Stromal cell of bone marrow (primary cell): ENCODE results near the gene ZC3H11A.
A peak's percentile ranks its signal among the peaks of the same experiment; 100 is the strongest.
"Not testable (repeated sequence)": the region's sequence is repeated elsewhere in the genome, so short reads cannot be mapped to it uniquely, and the experiment has no call there.

Source experiments
- DNase-seq: peaks from one replicate; pipeline ENCODE4 v3.0.0-alpha.2; 2012; ENCODE audit warnings: low read depth

Gene ZC3H11A

DNA sequence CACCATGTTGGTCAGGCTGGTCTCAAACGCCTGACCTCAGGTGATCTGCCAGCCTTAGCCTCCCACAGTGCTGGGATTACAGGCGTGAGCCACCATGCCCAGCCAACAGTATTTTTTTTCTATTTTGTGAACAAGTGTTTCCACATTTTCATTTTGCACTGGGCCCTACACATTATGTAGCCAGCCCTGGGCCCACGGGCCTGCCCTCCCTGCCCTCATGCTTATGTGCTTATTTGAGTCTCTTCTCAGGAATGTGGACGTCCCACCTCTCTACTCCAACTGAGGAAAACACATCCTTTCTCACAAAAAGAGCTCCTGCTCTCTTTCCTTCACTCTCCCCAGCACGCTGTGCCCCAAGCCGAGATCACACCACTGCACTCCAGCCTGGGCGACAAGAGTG lies 13.5 kb upstream of the ZC3H11A start:
- DNase-seq, result no peak

DNA sequence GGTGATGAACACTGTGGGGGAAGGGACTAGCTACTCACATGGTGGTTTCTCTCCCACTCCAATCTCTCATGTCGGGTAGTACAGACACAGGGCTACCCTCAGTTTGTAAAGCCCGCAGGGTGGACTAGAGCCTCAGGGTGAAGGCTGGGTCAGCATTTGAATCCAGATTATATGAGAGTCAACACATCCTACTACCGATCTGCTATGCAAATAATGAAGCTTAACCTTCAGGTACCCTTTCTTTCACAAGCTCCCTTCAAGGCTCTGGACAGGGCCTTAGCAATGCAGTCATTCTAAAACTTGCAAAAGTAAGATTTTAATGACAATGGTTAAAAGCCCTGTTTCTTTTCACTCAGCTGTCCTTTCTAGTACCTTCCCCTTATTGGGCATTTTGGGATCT lies 5.5 kb upstream of the ZC3H11A start:
- DNase-seq, result no peak

DNA sequence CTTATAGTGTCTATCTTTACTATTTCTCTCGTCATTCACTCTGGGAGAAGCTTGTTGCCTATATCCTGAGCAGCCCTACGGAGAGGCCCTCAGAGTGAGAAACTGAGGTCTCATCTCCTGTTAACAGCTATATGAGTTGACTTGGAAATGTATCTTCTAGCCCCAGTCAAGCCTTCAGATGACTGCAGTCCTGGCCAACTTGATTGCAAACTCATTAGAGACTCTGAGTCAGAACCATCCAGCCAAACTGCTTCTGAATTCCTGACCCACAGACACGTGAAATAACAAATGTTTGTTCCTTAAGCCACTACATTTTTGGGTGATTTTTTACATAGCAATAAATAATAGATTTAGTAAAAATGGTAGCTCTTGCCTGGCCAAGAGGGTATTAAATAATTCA lies 3.9 kb upstream of the ZC3H11A start:
- DNase-seq, result no peak

DNA sequence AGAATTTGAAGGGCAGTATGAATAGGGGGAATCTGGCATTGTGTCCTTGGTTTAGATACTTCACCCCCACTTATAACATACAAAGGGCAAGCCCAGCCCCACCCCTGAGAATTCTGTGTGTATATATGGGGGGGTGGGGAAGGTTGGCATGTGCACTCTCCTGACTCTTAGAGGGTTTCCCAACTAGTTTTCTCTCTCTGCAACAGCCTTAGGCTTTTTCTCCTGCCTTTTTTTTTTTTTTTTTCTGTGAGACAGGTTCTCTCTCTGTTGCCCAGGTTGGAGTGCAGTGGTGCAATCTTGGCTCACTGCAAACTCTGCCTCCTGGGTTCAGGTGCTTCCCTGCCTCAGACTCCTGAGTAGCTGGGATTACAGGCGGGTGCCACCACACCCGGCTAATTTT lies 2.9 kb upstream of the ZC3H11A start:
- DNase-seq, result no peak

DNA sequence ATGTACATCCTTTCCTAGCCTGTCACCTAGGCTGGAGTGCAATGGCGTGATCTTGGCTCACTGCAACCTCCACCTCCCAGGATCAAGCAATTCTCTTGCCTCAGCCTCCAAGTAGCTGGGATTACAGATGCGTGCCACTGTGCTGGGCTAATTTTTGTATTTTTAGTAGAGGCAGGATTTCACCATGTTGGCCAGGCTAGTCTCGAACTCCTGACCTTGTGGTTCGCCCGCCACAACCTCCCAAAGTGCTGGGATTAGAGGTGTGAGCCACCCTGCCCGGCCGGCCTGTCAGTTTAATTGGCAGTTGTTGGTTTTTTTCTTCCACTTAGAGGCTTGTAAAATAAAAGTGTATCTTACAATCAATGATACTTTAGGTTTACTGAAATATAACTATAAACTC lies 1.9 kb upstream of the ZC3H11A start:
- not testable (repeated sequence) for DNase-seq

DNA sequence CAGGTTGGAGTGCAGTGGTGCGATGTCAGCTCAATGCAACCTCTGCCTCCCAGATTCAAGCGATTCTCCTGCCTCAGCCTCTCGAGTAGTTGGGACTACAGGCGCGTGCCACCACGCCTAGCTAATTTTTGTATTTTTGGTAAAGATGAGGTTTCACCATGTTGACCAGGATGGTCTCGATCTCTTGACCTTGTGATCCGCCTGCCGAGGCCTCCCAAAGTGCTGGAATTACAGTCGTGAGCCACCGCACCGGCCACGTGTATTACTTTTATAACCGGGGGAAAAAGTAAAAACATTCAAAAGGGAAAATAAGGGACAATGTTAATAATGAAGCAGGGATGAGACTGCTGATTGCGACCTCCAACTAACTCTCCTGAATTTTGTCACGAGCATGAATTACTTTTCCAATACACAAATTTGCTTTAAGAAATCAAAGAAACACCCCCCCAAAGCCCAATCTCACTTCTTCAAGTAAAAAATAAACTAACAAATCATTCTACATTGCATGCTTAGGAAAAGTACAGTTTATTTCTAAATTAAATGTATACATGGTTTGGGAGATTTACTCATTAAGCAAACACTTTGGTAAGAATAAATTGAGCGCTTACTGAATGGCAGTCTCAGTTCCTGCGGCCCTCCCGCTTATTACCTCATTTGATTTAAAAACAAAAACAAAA lies 521 bp upstream of the ZC3H11A start:
- no peak for DNase-seq

DNA sequence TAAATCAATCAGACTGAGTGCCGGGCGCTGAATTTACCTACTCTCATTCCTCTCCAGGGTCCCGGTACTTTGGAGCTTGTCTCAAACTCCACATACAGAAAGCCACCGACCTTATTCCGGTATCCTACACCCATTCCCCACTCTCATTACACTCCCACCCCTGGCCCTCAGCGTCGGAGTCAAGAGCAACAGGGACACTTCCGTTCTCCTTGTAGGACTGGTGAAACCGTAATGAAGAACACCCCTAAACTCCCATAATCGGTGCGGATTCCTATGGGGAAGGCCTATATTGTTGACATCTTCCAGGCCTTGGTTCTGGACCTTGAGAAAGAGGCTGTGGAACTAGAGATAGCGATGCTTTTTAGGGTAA lies 798 bp downstream of the ZC3H11A start:
- no peak for DNase-seq

DNA sequence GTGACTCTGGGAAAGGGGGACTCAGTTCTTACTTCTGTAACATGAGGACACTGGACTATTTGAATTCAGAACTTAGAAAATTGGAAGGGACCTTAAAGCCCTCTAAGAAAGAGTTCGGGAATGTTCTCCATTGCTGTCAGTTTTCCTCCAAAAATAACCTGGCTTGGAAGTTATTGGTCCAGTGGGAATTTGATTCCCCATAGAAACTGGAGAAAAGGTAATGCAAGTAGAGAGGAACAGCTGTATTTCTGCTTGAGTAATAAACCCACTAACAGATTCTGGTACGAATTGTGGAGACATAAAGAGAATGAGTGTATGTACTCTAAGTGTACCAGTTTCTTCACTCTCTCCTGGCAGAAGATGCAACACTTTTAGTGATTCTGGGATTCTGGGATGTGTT lies 1.8 kb downstream of the ZC3H11A start:
- DNase-seq, result no peak

DNA sequence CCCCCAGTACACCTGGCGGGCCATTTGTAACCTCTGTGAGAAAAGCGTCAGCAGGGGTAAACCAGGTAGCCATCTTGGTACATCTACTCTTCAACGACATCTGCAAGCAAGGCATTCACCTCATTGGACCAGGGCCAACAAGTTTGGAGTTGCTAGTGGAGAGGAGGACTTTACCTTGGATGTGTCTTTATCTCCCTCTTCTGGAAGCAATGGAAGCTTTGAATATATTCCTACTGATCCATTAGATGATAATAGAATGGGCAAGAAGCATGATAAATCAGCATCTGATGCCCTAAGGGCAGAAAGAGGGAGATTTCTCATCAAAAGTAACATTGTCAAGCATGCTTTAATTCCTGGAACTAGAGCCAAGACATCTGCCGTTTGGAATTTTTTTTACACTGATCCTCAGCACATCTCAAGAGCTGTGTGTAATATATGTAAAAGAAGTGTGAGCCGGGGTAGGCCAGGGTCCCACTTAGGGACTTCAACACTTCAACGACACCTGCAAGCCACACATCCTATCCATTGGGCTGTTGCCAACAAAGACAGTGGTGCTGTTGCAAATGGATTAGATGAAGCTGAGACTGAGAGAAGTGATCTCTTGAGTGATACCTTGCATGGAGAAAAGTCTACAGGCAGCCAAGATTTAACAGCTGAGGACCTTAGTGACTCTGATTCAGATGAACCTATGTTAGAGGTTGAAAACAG lies 2.7 kb downstream of the ZC3H11A start:
- no peak for DNase-seq

DNA sequence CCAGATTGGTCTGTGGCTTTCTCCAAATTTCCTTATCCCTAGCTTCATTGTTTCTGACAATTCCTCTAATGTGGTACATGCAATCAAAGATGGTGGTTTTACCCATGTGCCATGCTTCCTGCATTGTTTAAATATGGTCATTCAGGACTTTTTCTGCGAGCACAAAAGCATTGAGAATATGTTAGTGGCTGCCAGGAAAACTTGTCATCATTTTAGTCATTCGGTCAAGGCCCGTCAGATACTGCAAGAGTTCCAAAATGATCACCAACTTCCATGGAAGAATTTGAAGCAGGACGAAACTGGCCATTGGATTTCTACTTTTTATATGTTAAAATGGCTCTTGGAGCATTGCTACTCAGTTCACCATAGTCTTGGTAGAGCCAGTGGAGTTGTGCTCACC lies 3.7 kb downstream of the ZC3H11A start:
- DNase-seq, result peak; percentile 14

DNA sequence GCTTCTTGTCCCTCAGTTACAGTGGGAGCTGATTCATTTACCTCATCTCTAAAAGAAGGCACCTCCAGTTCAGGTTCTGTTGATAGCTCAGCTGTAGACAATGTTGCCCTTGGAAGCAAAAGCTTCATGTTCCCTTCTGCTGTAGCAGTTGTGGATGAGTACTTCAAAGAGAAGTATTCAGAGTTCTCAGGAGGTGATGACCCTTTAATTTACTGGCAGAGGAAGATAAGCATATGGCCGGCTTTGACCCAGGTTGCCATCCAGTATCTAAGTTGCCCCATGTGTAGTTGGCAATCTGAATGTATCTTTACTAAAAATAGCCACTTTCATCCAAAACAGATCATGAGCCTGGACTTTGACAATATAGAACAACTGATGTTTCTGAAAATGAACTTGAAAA lies 4.5 kb downstream of the ZC3H11A start:
- DNase-seq, result no peak

DNA sequence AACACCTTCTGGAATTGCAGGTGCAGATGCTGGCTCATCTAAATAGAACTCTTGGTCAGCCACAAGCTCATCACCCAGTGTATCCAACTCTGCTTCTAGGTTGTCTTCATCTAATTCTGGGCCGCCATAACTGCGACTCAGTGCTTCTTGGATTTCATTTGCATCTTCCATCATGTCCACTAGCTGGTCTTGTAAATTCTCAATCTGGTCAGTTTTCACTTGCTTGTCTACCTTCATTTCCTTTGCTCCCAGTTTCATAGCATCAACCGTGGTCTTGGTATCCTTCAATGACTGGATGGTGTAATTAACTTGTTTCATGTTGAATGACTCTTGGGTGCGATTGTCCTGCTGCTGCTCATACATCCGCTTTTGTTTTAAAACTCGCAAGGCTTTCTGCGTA lies 10.3 kb downstream of the ZC3H11A start:
- DNase-seq, result no peak

DNA sequence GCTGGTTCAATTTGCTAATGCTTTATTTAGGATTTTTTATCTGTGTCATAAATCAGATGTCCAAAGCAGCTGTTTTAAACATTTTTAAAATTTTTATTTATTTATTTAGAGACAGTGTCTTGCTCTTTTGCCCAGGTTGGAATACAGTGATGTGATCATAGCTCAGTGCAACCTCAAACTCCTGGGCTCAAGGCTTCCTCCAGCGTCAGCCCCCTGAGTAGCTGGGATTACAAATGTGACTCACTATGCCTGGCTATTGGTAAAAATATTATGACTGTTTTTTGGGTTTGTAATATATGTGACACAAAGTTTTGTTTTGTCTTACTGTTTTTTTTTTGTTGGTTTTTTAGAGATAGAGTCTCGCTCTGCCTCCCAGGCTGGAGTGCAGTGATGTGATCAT lies 11.8 kb downstream of the ZC3H11A start:
- DNase-seq, result peak; percentile 70

DNA sequence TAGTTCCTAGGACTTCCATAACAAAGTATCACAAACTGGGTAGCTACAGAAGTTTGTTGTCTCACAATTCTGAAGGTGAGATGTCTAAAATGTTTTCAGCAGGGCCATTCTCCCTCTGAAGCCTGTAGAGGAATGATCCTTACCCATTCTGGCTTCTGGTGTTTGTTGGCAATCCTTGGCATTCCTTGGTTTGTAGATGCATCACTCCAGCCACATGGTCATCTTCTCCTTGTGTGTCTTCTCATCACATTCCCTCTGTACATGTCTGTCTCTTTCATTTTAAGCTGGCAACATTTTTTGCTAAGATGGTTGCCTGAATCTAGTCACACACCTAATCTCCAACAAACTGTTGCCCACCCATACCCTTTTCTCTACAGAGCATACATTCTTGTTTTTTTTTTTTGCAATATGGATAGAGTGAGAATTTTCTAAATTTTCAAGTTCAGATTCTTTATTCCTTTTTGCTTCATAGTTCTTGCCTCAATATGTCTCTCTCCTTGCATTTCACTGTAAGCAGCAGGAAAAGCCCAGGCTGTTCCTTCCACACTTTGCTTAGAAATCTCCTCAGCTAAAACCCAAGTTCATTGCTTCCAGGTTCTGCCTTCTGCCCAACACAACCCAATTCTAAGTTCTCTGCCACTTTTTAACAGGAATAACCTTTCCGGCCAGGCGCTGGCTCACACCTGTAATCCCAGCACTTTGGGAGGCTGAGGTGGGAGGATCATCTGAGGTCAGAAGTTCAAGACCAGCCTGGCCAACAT lies 18.3 kb downstream of the ZC3H11A start:
- DNase-seq, result no peak

DNA sequence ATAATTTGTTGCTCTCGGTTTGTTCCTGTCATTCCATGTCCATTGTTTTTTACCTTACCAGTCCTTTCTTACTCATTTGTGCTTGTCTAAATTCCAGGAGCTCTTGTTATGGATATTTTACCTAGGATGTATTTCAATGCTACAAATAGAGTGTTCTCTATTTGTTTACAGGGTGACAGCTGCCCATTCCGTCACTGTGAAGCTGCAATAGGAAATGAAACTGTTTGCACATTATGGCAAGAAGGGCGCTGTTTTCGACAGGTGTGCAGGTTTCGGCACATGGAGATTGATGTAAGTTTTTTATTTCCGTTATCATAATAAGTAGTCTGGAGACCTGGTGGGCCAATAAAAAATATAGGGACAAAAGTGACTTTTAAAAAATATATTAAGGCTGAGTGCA lies 23.0 kb downstream of the ZC3H11A start:
- DNase-seq, result no peak

DNA sequence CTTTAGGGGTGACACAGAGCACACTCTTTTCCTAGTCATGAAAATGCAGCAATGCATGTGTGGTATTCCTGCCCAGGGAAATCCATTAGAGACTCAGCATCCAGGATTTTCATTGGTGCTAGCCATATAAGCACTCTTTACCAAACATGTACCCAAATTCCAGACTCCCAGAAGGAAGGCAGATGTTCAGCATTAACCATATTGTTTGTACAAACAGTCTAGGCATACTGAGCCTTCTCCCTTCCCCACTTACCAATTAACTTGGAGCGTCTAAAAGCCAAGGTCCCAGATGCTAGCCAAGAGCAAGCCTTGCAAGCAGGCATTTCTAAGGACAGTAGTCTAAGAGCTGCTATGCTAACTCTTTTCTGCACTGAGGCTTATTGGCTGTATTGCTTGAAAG lies 27.9 kb downstream of the ZC3H11A start:
- no peak for DNase-seq

DNA sequence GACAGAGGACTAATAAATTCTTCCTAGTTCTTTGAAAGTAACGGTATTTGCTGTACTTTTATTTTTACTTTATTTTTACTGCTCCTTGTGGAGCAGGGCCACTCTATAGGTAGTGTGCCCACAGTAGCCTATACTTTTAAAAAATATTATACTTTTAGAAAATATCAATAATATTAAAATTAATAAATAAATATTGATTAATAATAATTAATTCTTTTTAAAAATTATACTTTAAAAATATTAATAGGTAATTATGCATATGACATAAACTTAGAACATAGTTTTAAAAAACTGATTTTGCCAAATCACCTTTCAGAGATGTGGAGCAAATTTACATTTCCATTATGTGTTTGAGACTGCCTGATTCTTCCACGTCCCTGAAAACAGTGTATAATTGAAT lies 30.8 kb downstream of the ZC3H11A start:
- DNase-seq, result no peak

DNA sequence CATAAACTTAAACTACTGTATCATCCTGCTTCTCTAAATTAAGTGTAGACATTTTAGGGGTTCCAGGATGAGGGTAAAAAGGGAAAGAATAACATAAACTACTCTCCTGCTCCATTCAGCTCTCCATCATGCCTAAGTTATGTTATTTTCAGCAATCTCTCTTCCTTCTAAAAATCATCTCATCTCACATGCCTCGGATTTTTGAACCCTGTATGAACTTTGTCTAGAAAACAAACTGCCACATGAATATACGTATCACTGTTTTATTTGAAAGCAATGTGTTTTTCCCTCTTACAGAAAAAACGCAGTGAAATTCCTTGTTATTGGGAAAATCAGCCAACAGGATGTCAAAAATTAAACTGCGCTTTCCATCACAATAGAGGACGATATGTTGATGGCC lies 32.6 kb downstream of the ZC3H11A start:
- no peak for DNase-seq

DNA sequence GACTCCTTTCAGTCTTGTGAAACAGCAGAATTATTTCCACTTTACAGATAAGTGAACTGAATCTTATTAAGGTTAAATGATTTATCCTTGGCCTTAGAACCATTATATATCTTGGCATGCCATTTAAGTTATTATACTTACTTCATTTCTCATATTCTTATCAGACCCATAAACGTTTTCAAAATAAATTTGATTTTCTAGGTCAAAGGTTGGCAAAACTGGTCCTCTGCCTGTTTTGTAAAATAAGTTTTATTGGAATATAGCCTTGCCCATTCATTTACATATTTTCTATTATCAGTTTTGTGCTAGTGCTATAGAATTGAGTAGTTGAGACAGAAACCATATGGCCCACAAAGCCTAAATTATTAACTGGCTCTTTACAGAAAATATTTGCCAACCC lies 33.1 kb downstream of the ZC3H11A start:
- no peak for DNase-seq

DNA sequence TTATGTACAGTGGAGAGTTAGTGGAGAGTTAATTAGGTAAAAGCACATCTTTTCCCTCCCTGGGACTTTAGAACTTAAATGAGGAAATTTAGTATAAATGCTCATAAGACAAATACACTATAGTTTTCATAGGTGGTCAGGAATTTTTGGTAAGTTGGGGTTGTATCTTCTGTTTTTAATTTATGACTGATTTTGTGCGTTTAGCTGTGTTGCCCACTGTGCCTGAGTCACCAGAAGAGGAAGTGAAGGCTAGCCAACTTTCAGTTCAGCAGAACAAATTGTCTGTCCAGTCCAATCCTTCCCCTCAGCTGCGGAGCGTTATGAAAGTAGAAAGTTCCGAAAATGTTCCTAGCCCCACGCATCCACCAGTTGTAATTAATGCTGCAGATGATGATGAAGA lies 33.8 kb downstream of the ZC3H11A start:
- DNase-seq, result not testable (repeated sequence)

DNA sequence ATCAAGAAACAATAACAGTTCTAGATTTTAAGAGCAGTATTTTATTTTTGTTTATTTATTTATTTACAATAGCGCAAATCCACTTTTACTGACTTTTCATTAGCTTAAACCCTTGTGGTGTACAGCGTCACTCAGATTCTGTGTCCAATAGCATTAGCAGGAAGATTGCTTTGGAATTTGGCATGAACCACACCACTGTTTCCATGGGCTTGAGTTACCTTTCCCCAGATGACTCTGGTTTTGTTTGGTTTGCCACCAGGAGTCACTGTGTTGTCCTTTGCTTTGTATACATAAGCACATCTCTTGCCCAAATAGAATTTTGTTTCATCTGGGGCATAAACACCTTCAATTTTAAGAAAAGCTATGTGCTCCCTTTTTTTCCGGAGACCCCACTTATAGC lies 40.1 kb downstream of the ZC3H11A start:
- no peak for DNase-seq

DNA sequence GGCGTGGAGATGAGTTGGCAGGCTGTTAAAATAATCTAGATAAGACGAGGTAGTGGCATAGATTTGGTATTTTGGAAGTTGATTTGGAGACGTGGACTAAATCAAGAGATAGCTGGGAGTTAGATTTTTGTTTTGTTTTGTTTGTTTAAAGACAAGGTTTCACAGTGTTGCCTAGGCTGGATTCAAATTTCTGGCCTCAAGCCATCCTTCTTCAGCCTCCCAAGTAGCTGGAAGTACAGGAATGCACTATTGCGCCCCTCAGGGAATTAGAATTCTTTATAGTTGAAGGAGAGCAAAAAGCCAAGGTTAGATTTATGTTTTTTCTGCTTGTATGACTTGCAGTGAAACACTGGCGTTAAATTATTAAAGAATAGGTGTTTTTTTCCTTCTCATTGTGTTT lies 43.7 kb downstream of the ZC3H11A start:
- peak; percentile 36 for DNase-seq

DNA sequence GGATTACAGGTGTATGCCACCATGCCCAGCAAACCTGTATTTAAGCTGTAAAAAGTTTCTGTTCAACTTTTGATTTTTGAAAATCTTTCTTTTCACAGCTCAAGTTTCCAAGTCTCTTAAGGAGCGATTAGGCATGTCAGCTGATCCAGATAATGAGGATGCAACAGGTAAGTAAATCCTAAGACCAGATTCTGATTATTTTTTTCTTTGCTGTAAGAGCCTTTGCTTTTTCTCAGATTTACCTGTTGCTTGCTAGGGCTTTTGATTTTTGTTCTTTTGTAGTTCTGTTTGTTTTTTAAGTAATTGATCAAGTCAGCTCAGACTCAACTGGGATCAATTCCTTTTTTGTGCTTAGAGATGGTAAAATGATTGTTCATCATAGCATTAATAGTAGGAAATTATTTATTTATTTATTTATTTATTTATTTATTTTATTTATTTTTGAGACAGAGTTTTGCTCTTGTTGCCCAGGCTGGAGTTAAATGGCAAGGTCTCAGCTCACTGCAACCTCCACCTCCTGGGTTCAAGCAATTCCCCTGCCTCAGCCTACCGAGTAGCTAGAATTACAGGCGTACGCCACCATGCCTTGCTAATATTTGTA lies 44.9 kb downstream of the ZC3H11A start:
- DNase-seq, result no peak
